ENCODE measurements around the gene PTK6. TPM values are rescaled to one million over a fixed set of nuclear protein-coding genes. Genes with fewer than 3 reads are reported as not detected.
"Not testable (repeated sequence)": the region's sequence is repeated elsewhere in the genome, so short reads cannot be mapped to it uniquely, and the experiment has no call there.

The PTK6 gene
- total and polyA plus RNA-seq, 2 donors (not counting 1 experiment from before 2014, with no cell fraction given), result 0.86 to 2.3 TPM

DNA sequence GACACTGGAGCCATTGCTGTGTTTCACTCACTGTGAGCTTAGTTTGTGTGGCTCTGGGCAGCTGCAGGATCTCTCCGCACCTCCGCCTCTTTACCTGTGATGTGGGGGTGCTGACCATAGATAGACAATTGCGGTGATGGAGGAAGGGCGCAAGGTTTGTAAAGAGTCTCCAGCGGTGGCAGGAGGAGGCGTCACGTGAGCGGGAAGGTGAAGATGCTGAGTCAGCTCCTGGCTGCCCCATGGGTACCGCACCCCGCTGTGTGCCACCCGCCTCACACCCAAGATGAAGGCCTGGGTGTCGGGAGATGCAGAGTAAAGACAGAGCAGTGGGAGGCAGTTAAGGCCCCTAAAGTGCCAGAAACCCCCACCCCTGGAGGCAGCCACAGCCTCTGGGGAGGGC lies 55.7 kb downstream of the PTK6 start:
- Mint-ChIP-seq H3K4me3 (no peak overlapping the region), H3K9me3 (ENCODE audit: insufficient read depth) (no peaks in the 10 kb centered on the region), H3K27me3 (peaks cover 34% of the 10 kb centered on the region), H3K4me1 (no peaks in the 10 kb centered on the region), H3K27ac (no peak overlapping the region)
- Histone ChIP-seq H3K27me3 (replicated peaks in 1 of 4; ENCODE audit: control extremely low read depth in 1 of 4, control insufficient read depth in 3 of 4, insufficient read depth in 4 of 4, low read length in 3 of 4) (peaks cover 0 to 52% (median 3%) of the 10 kb centered on the region in 4 experiments), H3K4me3 (ENCODE audit: control extremely low read depth in 1 of 5, extremely low read depth in 1 of 5, insufficient read depth in 1 of 5, low read depth in 2 of 5, low read length in 4 of 5) (no peak overlapping the region), H3K4me2 (replicated peaks; ENCODE audit: low read depth, low read length, poor library complexity, severe bottlenecking) (no peak overlapping the region), H3K79me2 (ENCODE audit: control insufficient read depth, insufficient read depth, low read length) (no peaks in the 10 kb centered on the region), H3K4me1 (ENCODE audit: control insufficient read depth in 2 of 2, insufficient read depth in 2 of 2, low read length in 2 of 2) (no peaks in the 10 kb centered on the region), H2AFZ (ENCODE audit: insufficient read depth, low read depth, low read length, poor library complexity, severe bottlenecking) (no peak overlapping the region), H3K36me3 (replicated peaks in 1 of 2; ENCODE audit: control extremely low read depth in 1 of 2, control insufficient read depth in 1 of 2, extremely low read depth in 1 of 2, insufficient read depth in 2 of 2, low read length in 1 of 2) (no peaks in the 10 kb centered on the region), H3K9ac (ENCODE audit: low read length) (no peak overlapping the region), H3K9me3 (ENCODE audit: control extremely low read depth in 1 of 3, control insufficient read depth in 2 of 3, insufficient read depth in 1 of 3, low read length in 2 of 3) (peaks cover 0 to 8% (median 0%) of the 10 kb centered on the region in 3 donors), H4K20me1 (ENCODE audit: control insufficient read depth, insufficient read depth, low read length, poor library complexity, severe bottlenecking) (no peaks in the 10 kb centered on the region), H3K27ac (ENCODE audit: low read length in 2 of 2) (no peak overlapping the region)
- WGBS (ENCODE audit: insufficient coverage), result 76% methylated on average over 9 of the region's 12 CpGs
- no peak for ATAC-seq (ENCODE audit: low read depth)
- DNase-seq, result no peak
- intact Hi-C loops (cut with micrococcal nuclease), result no loop called here
- CTCF ChIA-PET, result no interaction called here
- POLR2A ChIA-PET, result no interaction called here
- no peak for TF ChIP-seq EZH2 (IDR thresholded peaks at IDR 0.05; ENCODE audit: borderline replicate concordance, insufficient read depth, low read depth, low read length, poor library complexity, severe bottlenecking)
- TF ChIP-seq, protein P1, sequence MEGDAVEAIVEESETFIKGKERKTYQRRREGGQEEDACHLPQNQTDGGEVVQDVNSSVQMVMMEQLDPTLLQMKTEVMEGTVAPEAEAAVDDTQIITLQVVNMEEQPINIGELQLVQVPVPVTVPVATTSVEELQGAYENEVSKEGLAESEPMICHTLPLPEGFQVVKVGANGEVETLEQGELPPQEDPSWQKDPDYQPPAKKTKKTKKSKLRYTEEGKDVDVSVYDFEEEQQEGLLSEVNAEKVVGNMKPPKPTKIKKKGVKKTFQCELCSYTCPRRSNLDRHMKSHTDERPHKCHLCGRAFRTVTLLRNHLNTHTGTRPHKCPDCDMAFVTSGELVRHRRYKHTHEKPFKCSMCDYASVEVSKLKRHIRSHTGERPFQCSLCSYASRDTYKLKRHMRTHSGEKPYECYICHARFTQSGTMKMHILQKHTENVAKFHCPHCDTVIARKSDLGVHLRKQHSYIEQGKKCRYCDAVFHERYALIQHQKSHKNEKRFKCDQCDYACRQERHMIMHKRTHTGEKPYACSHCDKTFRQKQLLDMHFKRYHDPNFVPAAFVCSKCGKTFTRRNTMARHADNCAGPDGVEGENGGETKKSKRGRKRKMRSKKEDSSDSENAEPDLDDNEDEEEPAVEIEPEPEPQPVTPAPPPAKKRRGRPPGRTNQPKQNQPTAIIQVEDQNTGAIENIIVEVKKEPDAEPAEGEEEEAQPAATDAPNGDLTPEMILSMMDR (IDR thresholded peaks at IDR 0.05), result no peak

- H3K36me3 ChIP-seq (replicated peaks in 1 of 2; ENCODE audit: control extremely low read depth in 1 of 2, control insufficient read depth in 1 of 2, extremely low read depth in 1 of 2, insufficient read depth in 2 of 2, low read length in 1 of 2); H3K27ac ChIP-seq (ENCODE audit: low read length in 2 of 2); H3K79me2 ChIP-seq (ENCODE audit: control insufficient read depth, insufficient read depth, low read length); H3K9me3 ChIP-seq (ENCODE audit: control extremely low read depth in 1 of 3, control insufficient read depth in 2 of 3, insufficient read depth in 1 of 3, low read length in 2 of 3); H3K4me3 Mint-ChIP-seq; H3K4me1 ChIP-seq (ENCODE audit: control insufficient read depth in 2 of 2, insufficient read depth in 2 of 2, low read length in 2 of 2); ATAC-seq (ENCODE audit: low read depth); DNase-seq; H3K4me2 ChIP-seq (replicated peaks; ENCODE audit: low read depth, low read length, poor library complexity, severe bottlenecking); intact Hi-C loops (cut with micrococcal nuclease); POLR2A ChIA-PET; H2AFZ ChIP-seq (ENCODE audit: insufficient read depth, low read depth, low read length, poor library complexity, severe bottlenecking); H3K4me1 Mint-ChIP-seq; H3K9me3 Mint-ChIP-seq (ENCODE audit: insufficient read depth); CTCF ChIA-PET; H3K4me3 ChIP-seq (ENCODE audit: control extremely low read depth in 1 of 5, extremely low read depth in 1 of 5, insufficient read depth in 1 of 5, low read depth in 2 of 5, low read length in 4 of 5); H4K20me1 ChIP-seq (ENCODE audit: control insufficient read depth, insufficient read depth, low read length, poor library complexity, severe bottlenecking); H3K9ac ChIP-seq (ENCODE audit: low read length); H3K27ac Mint-ChIP-seq: not testable (repeated sequence)
- 71% methylated on average over 24 of the region's 32 CpGs for WGBS (ENCODE audit: insufficient coverage)
- peaks cover 37% of the 10 kb centered on the region for H3K27me3 Mint-ChIP-seq
- H3K27me3 ChIP-seq (replicated peaks in 1 of 4; ENCODE audit: control extremely low read depth in 1 of 4, control insufficient read depth in 3 of 4, insufficient read depth in 4 of 4, low read length in 3 of 4), result peaks cover 0 to 57% (median 5%) of the 10 kb centered on the region in 4 experiments
Measured at GRCh38 chr20:63479695-63480419, 57.3 kb downstream of the PTK6 start.
